HG02938 (cell line): Measurements from ENCODE around the gene ARHGAP40.

ENCODE experiments used
- ATAC-seq: cut with Tn5 transposase; IDR thresholded peaks from one replicate; pipeline ENCODE4 v1.9.1; 2021; ENCODE audit warnings: mild to moderate bottlenecking, moderate library complexity; ENCODE audit not compliant: unreplicated experiment

Gene ARHGAP40

DNA sequence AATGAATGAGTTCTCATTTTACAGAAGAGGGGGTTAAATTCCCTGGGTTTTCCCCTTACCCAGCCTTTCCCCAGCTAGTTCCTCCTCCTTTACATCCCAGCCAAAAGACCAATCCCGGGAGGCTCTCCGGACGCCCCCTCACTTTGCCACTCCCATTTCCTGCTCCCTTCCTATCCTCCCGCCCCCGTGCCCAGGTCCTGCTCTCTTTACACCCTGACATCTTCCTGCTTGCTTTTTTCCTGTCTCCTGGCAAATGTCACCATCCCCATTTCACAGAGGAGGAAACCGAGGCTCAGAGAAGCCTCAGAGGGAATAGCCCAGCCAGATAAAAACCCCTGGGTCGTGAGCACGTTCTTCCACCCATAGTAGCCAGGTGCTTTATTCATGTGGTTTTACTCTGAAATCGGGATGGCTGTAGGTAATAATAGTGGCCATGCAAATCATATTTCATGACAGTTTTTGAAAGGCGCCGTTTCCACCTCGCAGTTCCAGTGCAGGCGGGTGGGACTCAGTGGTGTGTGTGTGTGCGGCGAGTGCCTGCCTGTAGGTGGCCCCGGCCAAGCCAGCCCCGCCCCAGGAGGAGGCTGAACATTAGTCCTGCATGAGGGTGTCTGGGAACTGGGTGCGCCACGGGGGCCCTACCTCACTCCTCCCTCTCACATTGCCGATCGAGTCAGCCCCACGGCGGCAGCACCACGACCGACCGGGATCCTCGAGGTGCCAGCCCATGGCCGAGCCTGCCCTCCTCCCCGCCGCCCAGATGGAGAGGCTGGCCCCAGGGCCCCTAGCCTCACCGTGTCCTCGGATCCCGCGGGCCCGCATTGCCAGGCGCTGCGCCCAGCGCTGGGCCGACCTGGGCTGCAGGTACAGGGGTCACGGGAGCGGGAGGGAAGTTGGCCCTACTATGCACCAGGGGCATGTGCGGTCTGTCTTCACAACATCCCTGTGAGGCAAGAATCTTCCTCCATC is at the start of gene ARHGAP40:
Gene ARHGAP40 (plus strand): TSS at position 594 of the 969 bp plus-strand sequence.
- ATAC-seq, result no peak

DNA sequence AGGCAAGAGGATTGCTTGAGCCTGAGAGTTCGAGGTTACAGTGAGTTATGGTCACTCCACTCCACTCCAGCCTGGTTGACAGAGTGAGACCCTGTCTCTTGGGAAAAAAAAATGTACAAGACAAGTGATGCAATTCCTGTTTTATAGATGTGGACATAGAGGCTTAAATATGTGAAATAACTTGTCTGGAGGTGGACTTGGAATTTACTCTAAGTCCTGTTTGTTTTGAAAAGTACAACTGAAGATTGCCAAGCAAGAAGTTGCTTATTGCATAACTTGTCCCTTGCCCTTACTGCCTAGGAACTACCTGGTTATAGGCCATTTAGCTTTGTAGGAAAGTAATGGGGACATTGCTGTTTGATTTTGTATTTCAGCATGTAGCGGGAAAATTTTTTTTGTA is 46.6 kb upstream of the ARHGAP40 start:
- no peak for ATAC-seq

DNA sequence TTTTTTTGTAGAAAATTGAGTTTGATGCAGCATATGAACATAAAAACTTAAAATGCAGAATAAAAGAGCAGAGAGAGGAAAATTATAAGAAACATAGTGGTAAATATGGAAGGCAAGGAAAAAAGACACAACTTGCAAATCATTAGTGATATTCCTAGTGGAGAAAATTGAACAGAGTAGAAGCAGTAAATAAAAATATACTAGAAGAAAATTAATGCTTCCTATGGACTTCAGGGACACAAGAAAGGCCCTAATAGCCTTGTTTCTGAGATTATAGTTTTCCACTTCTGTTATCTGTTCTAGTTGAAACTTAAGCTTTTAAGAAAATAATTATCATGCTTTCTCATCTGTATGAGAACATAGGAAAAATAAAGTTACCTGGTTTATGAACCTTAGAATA is 46.2 kb upstream of the ARHGAP40 start:
- ATAC-seq, result no peak

DNA sequence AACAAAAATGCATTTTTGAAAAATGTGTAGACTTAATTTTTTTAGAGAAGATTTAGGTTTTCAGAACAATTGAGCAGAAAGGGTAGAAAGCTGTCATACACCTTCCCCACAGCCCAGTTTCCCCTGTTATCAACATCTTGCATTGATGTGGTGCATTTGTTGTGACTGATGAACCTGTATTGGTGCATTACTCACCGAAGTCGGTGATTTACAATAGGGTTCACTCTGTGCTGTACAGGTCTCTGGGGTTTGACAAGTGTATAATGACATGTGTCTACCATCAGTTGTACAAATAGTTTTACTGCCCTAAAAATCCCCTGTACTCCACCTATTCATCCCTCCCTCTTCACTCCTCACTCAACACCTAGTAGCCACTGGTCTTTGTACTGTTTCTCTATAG is 44.4 kb upstream of the ARHGAP40 start:
- no peak for ATAC-seq

DNA sequence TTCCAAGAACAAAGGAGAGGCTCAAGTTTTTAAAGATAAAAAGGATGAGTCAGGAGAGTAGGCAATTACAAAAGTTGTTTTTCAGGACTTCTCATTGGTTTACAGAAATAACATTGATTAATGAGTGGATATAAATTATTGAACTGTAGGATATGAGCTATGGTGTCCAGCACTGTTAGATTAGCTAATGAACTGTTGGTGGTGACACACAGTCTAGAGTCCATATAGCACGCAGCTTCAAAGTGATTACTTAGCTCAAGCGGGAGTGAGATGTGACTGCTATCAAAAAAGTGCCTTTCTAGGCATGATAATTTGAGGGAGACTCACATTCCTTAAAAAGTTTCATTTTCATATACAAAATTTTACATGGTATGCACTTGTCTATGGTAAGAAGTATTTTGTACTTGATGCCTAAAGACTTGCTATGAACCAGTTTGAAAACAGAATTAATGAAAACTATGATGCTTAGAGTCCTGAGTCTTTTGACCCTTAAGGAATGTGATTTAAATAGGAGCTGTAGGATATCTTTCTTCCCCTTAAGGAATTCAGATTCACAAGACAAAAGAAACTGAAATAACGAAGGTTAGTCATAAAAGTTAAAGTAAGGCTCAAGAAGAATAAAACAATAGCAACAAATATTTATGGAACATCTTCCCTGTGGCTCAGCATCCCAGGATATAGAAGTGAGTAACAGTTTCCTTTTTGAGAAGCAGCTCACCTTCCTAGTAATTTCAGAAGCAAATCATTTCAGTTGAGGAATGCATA is 42.8 kb upstream of the ARHGAP40 start:
- no peak for ATAC-seq

DNA sequence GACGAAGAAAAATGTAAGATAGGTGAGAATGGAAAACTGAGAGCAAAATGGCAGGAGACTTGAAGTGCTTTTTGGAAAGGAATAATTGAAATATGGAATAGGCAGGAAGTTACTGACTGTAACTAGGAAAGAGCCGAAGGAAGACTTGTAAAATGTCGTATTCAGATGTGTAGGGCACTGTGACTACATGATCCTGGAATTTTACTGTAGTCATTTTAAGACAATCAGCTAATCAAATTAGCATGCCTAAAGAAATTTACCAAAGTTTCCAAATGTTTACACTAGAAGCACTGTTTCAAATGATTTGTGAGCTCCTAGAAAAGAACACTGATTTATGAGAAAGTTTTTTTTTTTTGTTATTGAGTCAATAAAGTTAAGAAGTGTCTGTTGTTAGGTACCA is 41.8 kb upstream of the ARHGAP40 start:
- ATAC-seq, result no peak

DNA sequence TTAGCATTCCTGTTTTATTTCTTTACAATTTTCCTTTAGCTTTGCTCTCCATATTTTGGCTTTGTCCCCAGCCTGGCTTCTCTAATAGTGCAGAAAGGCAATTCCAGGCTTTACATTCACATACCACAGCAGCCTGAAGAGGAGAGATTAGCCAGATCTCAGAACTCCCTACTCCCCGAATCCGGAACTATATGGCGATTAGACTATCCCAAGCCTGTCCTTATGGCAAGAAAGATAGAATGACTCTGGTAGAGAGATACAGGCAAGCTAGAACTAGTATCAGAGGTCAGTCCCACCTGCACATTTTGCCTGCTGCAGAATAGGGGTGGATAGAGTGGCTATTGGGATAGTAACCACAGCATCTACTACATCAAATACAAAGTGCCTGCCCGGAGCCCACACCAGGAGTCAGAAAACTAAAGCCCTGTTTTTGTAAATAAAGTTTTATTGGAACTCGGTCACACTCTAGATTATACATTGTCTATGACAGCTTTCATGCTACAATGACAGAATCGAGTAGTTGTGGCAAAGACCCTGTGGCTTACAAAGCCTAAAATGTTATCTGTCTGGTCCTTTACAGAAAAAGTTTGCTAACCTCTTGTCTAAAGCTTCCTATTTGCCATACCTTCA is 37.7 kb upstream of the ARHGAP40 start:
- no peak for ATAC-seq

DNA sequence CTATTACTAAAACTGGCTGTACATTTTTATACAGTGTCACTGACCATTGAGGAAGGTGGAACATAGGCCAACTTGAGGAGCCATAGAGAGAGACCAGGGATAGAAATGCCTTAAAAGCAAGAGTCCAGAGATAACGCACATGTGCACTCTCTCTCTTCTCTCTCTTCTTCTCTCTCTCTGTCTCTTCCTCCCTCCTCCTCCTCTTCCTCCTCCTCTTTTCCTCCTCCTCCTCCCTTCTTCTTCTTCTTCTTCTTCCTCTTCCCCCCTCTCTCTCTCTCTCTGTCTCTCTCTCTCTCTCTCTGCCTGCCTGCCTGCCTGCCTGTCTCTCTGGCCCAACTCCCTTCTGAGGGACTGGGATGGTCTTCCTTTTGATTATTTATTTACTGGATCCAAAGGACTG is 36.9 kb upstream of the ARHGAP40 start:
- ATAC-seq, result no peak

DNA sequence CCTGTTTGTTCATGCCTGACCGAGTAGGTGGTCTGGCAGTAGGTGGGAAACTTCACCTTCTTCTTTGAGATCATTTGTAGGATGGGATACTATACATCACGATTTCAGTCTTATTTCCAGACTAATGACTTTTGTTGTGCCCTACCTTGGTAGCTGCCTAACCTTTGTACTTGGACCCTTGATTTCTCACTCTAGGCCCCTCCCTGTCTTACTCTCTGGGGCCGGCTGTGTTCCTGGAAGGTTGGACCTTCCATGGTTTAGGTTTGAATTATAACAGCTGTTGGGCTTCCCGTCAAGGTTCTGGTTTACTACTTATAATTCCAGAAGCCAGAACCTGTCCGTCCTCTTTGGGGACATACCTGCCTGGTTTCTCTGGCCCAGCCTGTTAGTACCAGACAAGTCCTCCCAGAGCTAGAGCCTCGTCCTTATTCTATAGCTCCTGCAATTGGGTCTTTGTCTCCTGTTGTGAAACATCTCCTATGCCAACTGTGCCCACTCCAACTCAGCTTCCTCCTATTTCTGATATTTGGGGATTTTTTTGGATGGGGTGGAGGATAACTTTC is 35.5 kb upstream of the ARHGAP40 start:
- no peak for ATAC-seq

DNA sequence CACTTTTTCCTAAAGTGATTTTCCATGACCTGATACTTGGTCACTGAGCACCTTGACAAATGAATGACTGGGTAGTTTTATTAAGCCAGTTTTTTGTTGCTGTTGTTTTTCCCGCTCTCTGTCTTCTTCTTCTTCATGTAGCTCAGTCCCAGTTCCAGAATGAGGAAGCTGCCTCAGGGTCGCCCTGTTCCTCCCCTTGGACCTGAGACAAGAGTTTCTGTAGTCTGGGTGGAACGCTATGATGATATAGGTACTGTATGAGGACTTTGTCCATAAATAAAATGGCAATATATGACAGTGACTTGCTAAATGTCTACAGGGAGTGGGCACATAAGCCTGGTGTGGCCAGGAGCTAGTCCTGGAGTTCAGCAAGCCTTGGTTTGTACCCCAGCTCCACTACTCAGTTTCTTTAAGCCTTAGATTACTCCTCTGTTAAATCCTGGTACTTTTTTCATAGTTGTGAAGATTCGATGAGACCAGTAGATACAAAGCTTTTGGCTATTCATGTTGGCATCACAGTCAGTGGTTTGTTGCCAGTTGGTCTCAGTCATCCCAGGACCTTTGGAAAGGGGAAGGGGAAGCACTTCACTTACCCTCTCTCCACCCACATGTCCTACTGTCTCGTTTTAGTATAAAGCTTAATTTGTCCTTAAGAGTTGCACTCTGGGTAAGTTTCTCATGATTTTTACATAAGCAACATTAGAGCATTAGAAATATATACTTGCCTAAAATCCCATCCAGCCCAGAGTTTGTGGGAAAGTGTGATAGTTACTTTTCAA is 31.7 kb upstream of the ARHGAP40 start:
- ATAC-seq, result no peak

DNA sequence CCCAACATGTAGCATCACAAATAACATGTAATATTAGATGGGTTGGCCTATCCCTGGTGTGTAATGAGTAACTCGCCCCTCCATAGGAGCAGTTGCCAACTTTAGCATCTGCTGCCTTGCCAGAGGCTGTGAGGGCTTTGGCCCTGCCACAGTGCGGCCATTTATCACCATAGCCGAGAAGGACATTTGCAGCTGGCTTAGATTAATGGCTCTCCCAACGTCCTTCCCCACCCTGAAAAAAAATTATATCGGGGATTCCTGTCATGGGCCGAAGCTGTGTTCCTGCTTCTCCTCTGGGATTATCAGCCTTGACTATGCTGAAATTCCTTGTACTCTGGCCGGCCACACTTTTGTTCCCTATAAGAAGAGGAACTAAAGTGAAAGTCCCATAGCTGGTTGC is 28.2 kb upstream of the ARHGAP40 start:
- ATAC-seq, result no peak

DNA sequence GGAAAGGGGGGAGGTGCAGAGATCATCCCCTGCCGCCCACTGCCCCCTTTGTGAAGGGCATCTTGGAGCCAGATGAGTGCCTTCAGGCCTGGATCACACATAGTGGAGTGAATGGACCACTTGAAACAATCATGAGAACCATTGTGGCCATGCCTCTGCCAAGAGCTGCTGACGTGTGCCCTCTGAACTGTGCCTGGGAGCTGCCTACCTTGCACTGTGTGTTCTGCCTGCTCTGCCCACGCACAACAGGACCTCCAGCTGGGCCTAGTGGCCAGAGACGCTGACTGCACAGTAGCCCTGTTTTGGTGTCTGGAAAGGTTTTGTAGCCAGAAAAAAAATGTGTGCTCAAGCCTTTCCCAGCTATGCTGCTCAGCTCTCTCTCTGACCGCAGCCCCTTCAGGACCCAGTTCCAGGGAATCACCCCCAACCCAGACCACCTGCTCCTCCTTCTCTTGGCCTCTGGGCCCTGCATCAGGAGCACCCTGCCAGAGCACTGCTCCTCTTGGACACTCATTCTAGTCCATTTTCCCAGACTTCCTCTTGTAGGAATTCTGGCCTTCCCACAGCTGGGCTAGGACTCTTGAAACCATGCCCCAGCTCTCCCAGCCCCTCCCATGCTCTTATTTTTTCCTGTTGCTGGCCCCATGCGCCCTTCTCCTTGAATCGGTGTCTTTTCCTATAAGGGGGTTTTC is 22.2 kb upstream of the ARHGAP40 start:
- no peak for ATAC-seq

DNA sequence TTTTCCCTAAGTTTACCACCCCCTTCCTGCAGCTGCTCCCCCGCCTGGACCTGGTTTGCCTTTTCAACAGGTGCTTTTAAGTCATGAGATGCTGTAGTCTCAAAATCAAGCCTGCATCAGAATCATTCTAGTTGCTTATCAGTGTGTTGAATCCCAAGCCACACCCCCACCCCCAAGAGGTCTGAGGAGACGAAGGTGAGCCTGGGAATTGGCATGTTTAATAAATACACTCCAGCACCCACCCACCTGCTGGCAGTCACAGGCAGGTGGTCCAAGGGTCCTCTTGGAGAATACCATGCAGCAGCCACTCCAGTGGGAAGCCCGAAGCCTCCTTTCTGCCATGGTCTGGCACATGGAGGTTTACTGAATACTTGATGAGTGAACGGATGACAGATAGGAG is 21.7 kb upstream of the ARHGAP40 start:
- no peak for ATAC-seq

DNA sequence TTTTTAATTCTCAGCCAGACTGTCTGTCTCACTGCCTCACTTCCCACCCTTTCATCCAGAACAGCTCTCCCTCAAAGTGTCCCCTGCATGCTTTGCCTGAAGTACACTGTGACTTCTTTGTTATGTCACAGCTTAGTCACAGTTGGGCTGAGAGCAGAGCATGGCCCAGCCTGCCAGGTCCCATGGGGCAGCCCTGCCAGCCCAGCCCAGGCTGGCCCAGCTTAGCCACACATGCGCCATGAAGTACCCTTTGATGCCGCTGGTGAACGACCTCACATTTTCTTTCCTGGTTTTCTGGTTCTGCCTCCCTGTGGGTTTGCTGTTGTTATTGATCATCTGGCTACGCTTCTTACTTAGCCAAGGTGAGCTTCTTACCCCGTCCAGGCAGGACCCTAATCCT is 20.6 kb upstream of the ARHGAP40 start, which contains the start of gene ADIG:
Gene ADIG (plus strand): TSS at position 185 of the 400 bp plus-strand sequence. CDS start 54 bp downstream, at position 239.
- no peak for ATAC-seq

DNA sequence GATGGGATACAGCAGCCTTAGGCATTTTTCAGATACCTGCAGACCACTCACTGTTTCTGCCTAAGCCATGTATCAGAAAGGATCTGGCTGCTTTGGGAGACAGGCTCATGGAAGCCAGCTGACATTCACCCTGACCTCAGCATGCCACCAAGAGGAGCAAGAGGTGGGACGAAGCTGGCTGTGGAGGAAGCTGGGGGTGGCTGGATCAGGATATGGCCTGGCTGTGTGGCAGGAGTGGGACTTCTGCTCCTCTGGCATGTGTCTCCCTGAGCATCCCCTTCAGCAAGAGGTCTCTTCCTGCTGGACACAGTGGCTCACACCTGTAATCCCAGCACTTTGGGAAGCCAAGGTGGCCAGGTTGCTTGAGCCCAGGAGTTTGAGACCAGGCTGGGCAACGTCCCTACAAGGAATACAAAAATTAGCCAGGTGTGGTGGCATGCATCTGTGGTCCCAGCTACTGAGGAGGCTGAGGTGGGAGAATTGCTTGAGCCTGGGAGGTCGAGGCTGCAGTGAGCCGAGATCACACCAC is 19.7 kb upstream of the ARHGAP40 start:
- no peak for ATAC-seq

DNA sequence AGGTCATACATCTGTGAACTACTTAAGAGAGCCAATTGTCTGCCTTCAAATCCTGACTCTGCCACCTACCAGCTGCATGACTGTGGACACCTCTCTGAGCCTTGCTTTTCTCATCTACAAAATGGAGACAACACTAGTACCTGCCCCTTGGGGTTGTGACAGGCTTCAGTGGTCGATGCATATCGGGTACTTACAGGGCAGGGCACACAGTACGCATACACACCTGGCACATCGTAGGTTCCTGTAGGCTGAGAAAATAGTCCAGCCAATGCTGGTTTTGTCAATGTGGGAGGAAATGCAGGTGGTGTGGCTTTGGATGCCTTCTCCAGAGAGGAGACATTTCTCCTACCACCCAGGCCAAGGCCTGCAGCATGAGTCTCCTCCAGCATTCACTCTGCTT is 18.3 kb upstream of the ARHGAP40 start:
- no peak for ATAC-seq

DNA sequence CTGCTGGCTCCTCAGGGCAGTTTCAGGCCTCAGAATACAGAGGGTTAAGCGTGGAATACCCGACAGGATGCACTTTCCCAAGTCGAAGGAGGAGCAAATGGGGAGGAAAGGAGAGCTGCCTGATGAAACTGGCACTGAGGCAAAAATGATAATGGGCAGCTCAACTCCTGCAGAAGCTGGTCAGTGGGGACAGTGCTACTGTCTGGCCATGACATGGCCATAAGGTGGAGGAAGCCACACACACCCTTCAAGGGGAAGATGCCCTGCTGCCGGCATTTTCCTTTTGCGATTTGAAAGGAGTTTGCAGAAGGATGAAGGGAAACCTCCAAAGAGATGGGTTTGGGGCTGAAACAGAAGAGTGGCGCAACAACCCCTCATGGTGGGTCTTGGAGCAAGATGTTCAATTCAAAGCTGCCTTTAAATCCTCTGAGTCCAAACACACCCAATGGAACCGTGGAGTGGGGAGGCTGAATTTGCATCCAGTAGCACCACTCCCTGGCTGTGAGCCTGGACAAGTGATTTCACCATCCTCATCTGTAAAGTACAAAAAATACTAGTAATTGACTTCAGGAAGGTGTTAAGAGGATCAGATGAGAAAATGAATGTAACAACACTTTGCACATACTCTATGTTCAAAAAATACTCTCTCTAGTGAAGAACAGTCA is 17.4 kb upstream of the ARHGAP40 start:
- no peak for ATAC-seq

DNA sequence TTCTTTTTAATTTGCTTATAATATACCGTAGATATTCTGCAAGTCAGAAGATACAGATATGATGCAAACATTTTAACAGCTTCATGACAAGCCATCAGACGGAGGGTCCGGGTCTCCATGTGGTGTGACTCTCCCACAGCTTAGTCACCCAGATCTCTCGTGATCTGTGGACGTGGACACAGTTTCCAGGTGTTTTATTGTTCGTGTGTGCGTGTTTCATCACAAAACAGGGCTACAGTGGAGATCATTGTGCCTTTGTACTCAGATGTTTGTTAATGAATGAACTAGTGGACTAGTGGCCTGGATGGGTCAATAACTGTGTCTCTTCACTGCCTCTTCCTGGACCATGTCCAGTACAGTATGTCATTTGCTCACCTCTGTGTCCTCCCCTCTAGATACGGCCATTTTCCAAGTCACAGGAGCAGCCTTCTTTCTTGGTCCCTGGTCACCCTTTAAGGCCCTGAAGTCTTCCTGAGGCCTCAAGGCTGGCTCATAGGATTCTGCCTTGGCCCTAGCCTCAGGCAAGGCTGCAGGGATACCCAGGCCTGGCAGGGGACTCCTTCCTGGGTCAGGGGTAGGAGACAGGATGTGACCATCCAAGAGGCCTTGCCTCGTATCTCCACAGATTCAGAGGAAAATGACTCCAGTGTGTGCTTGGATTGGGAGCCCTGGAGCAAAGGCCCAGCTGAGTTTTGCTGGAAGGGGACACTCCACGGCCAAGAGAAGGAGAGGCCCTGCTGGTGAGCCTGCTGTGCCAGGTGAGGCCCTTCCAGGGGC is 16.0 kb upstream of the ARHGAP40 start:
- ATAC-seq, result no peak
